Lower lobe of right lung (tissue), 2 donors: ENCODE data around the gene TRAF7. TPM values are rescaled to one million over a fixed set of nuclear protein-coding genes. Genes with fewer than 3 reads are reported as not detected.

Source experiments
- ATAC-seq, 2 donors: fragments of 200-7000 bp; cut with Tn5 transposase; one replicate each; pipeline ENCODE4 v1.9.1; 2020 to 2022; ENCODE audit warnings: mild to moderate bottlenecking in 2 of 2, moderate library complexity in 2 of 2
- DNase-seq: peaks from one replicate; pipeline ENCODE4 v3.0.0-alpha.2; 2020
- H3K27ac ChIP-seq: fragments of 200-600 bp; one replicate; pipeline ENCODE4 v1.8.0; 2022
- H3K27me3 ChIP-seq: fragments of 200-600 bp; one replicate; pipeline ENCODE4 v1.8.0; 2022; ENCODE audit warnings: low read depth
- H3K36me3 ChIP-seq: fragments of 200-600 bp; one replicate; pipeline ENCODE4 v1.8.0; 2022; ENCODE audit warnings: mild to moderate bottlenecking
- H3K4me1 ChIP-seq: fragments of 200-600 bp; one replicate; pipeline ENCODE4 v1.8.0; 2022
- H3K4me3 ChIP-seq: fragments of 200-600 bp; one replicate; pipeline ENCODE4 v1.8.0; 2022; ENCODE audit warnings: mild to moderate bottlenecking
- H3K9me3 ChIP-seq: fragments of 200-600 bp; one replicate; pipeline ENCODE4 v1.8.0; 2022
- CTCF ChIP-seq: fragments of 200-600 bp; IDR thresholded peaks from one replicate; pipeline ENCODE4 v1.8.0; 2022; ENCODE audit warnings: antibody characterized with exemption, mild to moderate bottlenecking
- intact Hi-C: fragments of 100-400 bp; cut with DNase I; formaldehyde crosslinking; loops from one replicate; pipeline ENCODE4 v1.11.0; 2022
- total RNA-seq: library from RNA; stranded (reverse); fragmentation: NEBNext Ultra II Directional; extraction: Animal tissue kit (Norgen Biotek cat#: 25700); gene quantifications from one replicate; pipeline ENCODE4 v1.2.1, GENCODE V29; 2021
- donor health status: DM: no; HTN: yes; CAD: no; lungs with severe emphysema.

Gene TRAF7
- total RNA-seq, 1 donor from 2014 or later = 61.9 TPM

- H3K36me3 ChIP-seq = peaks cover 7% of the 10 kb centered on the region
- no peaks in the 10 kb centered on the region for H3K27me3 ChIP-seq
- TF ChIP-seq CTCF = no peak
- DNase-seq (peak; percentile 45), ATAC-seq (no peak)
- peaks cover 42% of the 10 kb centered on the region for H3K4me1 ChIP-seq
- H3K27ac ChIP-seq = peak overlapping the region; percentile 41
- no peak overlapping the region for H3K4me3 ChIP-seq
- intact Hi-C loops = loop anchor here (10.0 kb wide), 1 partner anchor 123 kb away; the partner anchor contains the start of gene NHERF2
- H3K9me3 ChIP-seq = no peaks in the 10 kb centered on the region
Measured at GRCh38 chr16:2147378-2147777, 8.2 kb upstream of the TRAF7 start.

GRCh38 chr16:2147981-2148671 lies 7.5 kb upstream of the TRAF7 start, which contains the start of gene RAB26:
TSS of gene RAB26 (plus strand) at chr16:2148625. CDS start at chr16:2148784, 159 bp downstream.
- H3K36me3 ChIP-seq = peaks cover 15% of the 10 kb centered on the region
- ATAC-seq (peak; percentile 88 to 90), DNase-seq (peak; percentile 89)
- intact Hi-C loops = loop anchor here (10.0 kb wide), 1 partner anchor 123 kb away; the partner anchor contains the start of gene NHERF2
- no peak for TF ChIP-seq CTCF
- no peaks in the 10 kb centered on the region for H3K9me3 ChIP-seq
- peaks cover 50% of the 10 kb centered on the region for H3K4me1 ChIP-seq
- peak within 1 kb of the TSS; percentile 41 for H3K27ac ChIP-seq
- no peaks in the 10 kb centered on the region for H3K27me3 ChIP-seq
- peak within 1 kb of the TSS; percentile 56 for H3K4me3 ChIP-seq

GRCh38 chr16:2148714-2149629 lies 6.6 kb upstream of the TRAF7 start:
- H3K9me3 ChIP-seq = no peaks in the 10 kb centered on the region
- H3K36me3 ChIP-seq = peaks cover 21% of the 10 kb centered on the region
- no peak overlapping the region for H3K27ac ChIP-seq
- DNase-seq = no peak
- H3K27me3 ChIP-seq = no peaks in the 10 kb centered on the region
- peak overlapping the region; percentile 56 for H3K4me3 ChIP-seq
- peaks cover 58% of the 10 kb centered on the region for H3K4me1 ChIP-seq
- TF ChIP-seq CTCF = no peak
- intact Hi-C loops = loop anchor here (10.0 kb wide), 1 partner anchor 124 kb away; the partner anchor contains the start of gene NHERF2
- ATAC-seq = no peak

- intact Hi-C loops = loop anchor here (10.0 kb wide), 1 partner anchor 125 kb away; the partner anchor contains the start of gene NHERF2
- Histone ChIP-seq H3K4me3 (no peak overlapping the region), H3K27me3 (no peaks in the 10 kb centered on the region), H3K9me3 (no peaks in the 10 kb centered on the region), H3K36me3 (peaks cover 21% of the 10 kb centered on the region), H3K27ac (no peak overlapping the region), H3K4me1 (peaks cover 67% of the 10 kb centered on the region)
- no peak for ATAC-seq
- DNase-seq = no peak
- no peak for TF ChIP-seq CTCF
Measured at GRCh38 chr16:2149630-2150417, 5.8 kb upstream of the TRAF7 start.
